Ishikawa (cell line): ENCODE measurements around the gene RALGAPA2.

ENCODE experiments used
- CEBPB ChIP-seq: IDR thresholded peaks from 2 replicates; pipeline ENCODE4 v1.6.1; 2012
- CREB1 ChIP-seq: IDR thresholded peaks from 2 replicates; pipeline ENCODE4 v1.6.1; 2012; ENCODE audit warnings: low read depth
- EGR1 ChIP-seq: IDR thresholded peaks from 2 replicates; pipeline ENCODE4 v1.6.1; 2012
- EP300 ChIP-seq: IDR thresholded peaks from 2 replicates; pipeline ENCODE4 v1.6.1; 2012; ENCODE audit warnings: borderline replicate concordance
- FOXM1 ChIP-seq: IDR thresholded peaks from 2 replicates; pipeline ENCODE4 v1.6.1; 2012; ENCODE audit warnings: low read depth, borderline replicate concordance
- RAD21 ChIP-seq: IDR thresholded peaks from 2 replicates; pipeline ENCODE4 v1.6.1; 2012; ENCODE audit warnings: low read depth
- TAF1 ChIP-seq: IDR thresholded peaks from 2 replicates; pipeline ENCODE4 v1.6.1; 2012; ENCODE audit warnings: low read depth, mild to moderate bottlenecking
- TCF12 ChIP-seq: IDR thresholded peaks from 2 replicates; pipeline ENCODE4 v1.6.1; 2012; ENCODE audit warnings: low read depth
- TF ChIP-seq, protein P1 (sequence below): IDR thresholded peaks from 2 replicates; pipeline ENCODE4 v1.6.1; 2012
- TF ChIP-seq, protein P2 (sequence below): IDR thresholded peaks from 2 replicates; pipeline ENCODE4 v1.6.1; 2012; ENCODE audit warnings: low read depth, mild to moderate bottlenecking
- TF ChIP-seq, protein P3 (sequence below): IDR thresholded peaks from 2 replicates; pipeline ENCODE4 v1.6.1; 2012

DNA sequence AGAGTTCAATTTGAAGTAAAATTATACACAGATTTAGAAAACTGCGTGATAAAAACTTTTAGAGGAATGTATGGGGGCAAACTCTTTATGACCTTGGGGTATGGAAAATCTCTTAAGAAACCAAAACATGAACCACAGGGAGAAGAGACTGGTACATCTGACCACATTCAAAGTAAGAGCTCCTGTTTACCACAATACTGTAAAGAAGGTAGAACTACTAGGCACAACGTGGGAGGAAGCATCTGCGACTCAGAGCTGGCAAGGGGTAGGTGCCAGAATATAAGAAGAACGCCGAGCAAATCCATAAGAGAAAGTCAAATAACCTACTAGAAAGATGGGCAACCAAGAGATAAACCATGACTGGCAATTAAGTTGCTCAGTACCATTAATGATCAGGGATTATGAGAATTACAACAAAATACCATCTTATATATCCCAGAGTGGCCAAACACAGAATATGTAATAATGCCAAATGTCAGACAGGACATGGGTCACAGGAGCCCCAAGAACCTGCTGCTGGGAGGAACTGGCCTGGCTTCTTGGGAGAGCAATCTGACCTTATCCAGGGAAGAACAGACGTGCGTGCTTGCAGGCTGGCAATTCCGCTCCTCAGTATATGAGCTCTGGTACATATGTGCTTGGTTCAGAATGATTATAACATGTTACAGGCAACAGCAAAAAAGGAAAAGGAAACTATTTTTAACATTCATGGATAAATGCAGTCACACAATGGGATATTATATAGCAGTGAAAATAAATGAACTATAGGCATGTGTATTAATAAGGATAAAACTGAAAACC lies 294.4 kb downstream of the RALGAPA2 start:
- TF ChIP-seq, protein P1, sequence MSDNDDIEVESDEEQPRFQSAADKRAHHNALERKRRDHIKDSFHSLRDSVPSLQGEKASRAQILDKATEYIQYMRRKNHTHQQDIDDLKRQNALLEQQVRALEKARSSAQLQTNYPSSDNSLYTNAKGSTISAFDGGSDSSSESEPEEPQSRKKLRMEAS = no peak
- TF ChIP-seq CEBPB (no peak), TCF12 (no peak), TAF1 (no peak), RAD21 (no peak), EGR1 (no peak), EP300 (no peak), CREB1 (no peak), FOXM1 (no peak)
- TF ChIP-seq, protein P2, sequence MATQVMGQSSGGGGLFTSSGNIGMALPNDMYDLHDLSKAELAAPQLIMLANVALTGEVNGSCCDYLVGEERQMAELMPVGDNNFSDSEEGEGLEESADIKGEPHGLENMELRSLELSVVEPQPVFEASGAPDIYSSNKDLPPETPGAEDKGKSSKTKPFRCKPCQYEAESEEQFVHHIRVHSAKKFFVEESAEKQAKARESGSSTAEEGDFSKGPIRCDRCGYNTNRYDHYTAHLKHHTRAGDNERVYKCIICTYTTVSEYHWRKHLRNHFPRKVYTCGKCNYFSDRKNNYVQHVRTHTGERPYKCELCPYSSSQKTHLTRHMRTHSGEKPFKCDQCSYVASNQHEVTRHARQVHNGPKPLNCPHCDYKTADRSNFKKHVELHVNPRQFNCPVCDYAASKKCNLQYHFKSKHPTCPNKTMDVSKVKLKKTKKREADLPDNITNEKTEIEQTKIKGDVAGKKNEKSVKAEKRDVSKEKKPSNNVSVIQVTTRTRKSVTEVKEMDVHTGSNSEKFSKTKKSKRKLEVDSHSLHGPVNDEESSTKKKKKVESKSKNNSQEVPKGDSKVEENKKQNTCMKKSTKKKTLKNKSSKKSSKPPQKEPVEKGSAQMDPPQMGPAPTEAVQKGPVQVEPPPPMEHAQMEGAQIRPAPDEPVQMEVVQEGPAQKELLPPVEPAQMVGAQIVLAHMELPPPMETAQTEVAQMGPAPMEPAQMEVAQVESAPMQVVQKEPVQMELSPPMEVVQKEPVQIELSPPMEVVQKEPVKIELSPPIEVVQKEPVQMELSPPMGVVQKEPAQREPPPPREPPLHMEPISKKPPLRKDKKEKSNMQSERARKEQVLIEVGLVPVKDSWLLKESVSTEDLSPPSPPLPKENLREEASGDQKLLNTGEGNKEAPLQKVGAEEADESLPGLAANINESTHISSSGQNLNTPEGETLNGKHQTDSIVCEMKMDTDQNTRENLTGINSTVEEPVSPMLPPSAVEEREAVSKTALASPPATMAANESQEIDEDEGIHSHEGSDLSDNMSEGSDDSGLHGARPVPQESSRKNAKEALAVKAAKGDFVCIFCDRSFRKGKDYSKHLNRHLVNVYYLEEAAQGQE = no peak
- TF ChIP-seq, protein P3, sequence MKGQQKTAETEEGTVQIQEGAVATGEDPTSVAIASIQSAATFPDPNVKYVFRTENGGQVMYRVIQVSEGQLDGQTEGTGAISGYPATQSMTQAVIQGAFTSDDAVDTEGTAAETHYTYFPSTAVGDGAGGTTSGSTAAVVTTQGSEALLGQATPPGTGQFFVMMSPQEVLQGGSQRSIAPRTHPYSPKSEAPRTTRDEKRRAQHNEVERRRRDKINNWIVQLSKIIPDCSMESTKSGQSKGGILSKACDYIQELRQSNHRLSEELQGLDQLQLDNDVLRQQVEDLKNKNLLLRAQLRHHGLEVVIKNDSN = no peak
